Activated CD4-positive, alpha-beta T cell treated with anti-CD3 and anti-CD28 coated beads for 36 hours (primary cell): ENCODE data around the gene GALNT13. TPM values are rescaled to one million over a fixed set of nuclear protein-coding genes. Genes with fewer than 3 reads are reported as not detected.

Source experiments
- ATAC-seq: fragments of 200-7000 bp; cut with Tn5 transposase; one replicate; pipeline ENCODE4 v1.10.0; 2021; ENCODE audit warnings: mild to moderate bottlenecking, moderate library complexity
- CTCF ChIA-PET: fragments of 350-600 bp; sonication (Branson Sonifier 250); formaldehyde crosslinking; loops from one replicate; lab custom pipeline; 2021; ENCODE audit warnings: antibody characterized with exemption; lab: Charles Lee
- POLR2A ChIA-PET: fragments of 350-600 bp; sonication (Branson Sonifier 250); formaldehyde crosslinking; loops from one replicate; lab custom pipeline; 2021; ENCODE audit warnings: antibody characterized with exemption, inconsistent platforms; lab: Charles Lee
- DNase-seq: peaks from one replicate; pipeline ENCODE4 v3.0.0-alpha.2; 2020
- H3K27ac Mint-ChIP-seq: one replicate; pipeline ENCODE4 v1.8.0; 2021; ENCODE audit warnings: mixed read lengths
- H3K27me3 Mint-ChIP-seq: one replicate; pipeline ENCODE4 v1.8.0; 2021; ENCODE audit warnings: mixed read lengths
- H3K36me3 Mint-ChIP-seq: one replicate; pipeline ENCODE4 v1.8.0; 2021; ENCODE audit warnings: low read depth, mixed read lengths
- H3K4me1 Mint-ChIP-seq: one replicate; pipeline ENCODE4 v1.8.0; 2021; ENCODE audit warnings: mixed read lengths
- H3K4me3 Mint-ChIP-seq: one replicate; pipeline ENCODE4 v1.8.0; 2021; ENCODE audit warnings: mild to moderate bottlenecking, moderate library complexity, mixed read lengths
- H3K9me3 Mint-ChIP-seq: one replicate; pipeline ENCODE4 v1.8.0; 2021; ENCODE audit warnings: low read depth, mixed read lengths
- intact Hi-C, 2 experiments: fragments of 100-400 bp; cut with DNase I in 1 of 2; cut with micrococcal nuclease in 1 of 2; formaldehyde crosslinking; loops; one replicate each; pipeline versions ENCODE4 v1.14.2 to v1.15.1; 2022 to 2024; cut with DNase I, micrococcal nuclease
- total RNA-seq, 2 experiments: library from RNA; stranded (reverse); gene quantifications; one replicate each; pipeline ENCODE4 v1.2.3, GENCODE V29; 2021

The GALNT13 gene
- total RNA-seq, 2 experiments from 2014 or later, result not detected

DNA sequence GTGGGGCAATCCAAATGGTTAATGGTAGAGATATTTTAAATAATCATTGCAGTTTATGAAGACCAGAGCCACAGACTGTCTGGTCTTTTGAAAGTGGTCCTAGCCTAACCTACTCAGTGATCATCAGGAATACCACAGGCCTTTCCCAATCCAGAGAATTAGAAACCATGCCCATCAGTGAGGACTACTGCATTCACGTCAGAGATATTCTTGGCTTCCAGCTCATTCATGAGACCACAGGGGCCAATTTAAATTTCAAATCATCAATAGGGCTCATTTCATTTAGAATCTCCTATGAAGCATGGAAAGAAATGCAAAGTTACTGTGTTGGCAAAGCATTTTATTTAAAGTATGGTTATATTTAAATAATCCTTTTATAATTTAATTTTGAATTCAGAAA lies 464.5 kb downstream of the GALNT13 start:
- POLR2A ChIA-PET, result no interaction called here
- ATAC-seq, result no peak
- no peaks in the 10 kb centered on the region for H3K27me3 Mint-ChIP-seq
- CTCF ChIA-PET, result no interaction called here
- peaks cover 3% of the 10 kb centered on the region for H3K9me3 Mint-ChIP-seq
- intact Hi-C loops, result no loop called here
- no peak for DNase-seq
- H3K4me1 Mint-ChIP-seq, result no peaks in the 10 kb centered on the region
- no peak overlapping the region for H3K4me3 Mint-ChIP-seq
- no peaks in the 10 kb centered on the region for H3K36me3 Mint-ChIP-seq
- H3K27ac Mint-ChIP-seq, result no peak overlapping the region

DNA sequence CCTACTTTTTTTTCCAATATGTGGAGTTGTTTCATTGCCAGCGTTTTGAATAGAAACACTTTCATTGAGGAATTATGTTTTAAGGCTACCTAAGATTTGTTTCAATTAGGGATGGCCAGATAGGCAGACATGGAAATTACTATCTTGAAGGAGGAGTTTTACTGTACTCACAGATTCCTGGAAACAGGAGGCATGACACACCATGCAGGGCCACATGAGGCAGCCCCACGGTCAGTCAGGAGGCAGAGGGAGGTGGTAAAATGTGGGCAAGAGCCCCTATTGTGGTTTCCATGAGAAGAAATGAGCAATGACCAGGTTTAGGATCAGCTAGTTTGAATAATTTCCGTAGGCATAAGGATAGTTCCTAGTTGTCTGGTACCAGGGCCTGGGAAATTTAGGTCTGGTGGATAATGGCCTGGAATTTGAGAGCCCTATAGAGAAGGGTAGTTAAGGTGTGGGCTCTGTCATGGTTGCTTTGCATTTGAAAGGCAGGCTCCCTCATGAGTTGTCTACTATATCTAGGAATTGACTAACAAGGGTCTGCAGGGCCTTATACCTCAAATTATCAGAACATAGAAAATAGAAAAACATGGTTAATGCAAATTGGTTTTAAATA lies 466.7 kb downstream of the GALNT13 start:
- Mint-ChIP-seq H3K9me3 (peaks cover 3% of the 10 kb centered on the region), H3K36me3 (no peaks in the 10 kb centered on the region), H3K4me3 (no peak overlapping the region), H3K27me3 (no peaks in the 10 kb centered on the region), H3K4me1 (no peaks in the 10 kb centered on the region), H3K27ac (no peak overlapping the region)
- no peak for DNase-seq
- intact Hi-C loops, result no loop called here
- ChIA-PET CTCF (no interaction called here), POLR2A (no interaction called here)
- ATAC-seq, result no peak

DNA sequence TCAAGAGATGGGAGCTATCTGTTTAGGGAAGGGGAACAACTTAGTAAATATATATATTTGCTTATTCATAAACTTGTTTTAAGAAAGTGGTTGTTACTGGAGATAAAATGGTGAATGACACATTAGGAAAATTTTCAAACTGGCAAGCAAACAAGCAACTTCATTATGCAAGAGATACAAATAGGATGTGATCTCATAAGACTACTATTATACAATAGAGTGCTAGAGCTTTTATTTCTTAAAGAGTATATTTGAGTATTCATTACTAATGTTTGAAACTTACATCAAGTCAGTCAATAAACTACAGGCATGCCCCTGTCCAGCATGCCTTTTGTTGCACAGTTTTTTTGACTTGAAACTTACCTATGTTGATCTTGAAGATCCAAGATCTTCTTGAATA lies 471.6 kb downstream of the GALNT13 start:
- no peaks in the 10 kb centered on the region for H3K4me1 Mint-ChIP-seq
- H3K4me3 Mint-ChIP-seq, result no peak overlapping the region
- ChIA-PET CTCF (interaction anchor here (1.4 kb wide), 1 partner anchor 13 kb away, joined by 5 read pairs; no protein-coding TSS in a partner anchor), POLR2A (no interaction called here)
- DNase-seq (no peak), ATAC-seq (no peak)
- H3K36me3 Mint-ChIP-seq, result no peaks in the 10 kb centered on the region
- H3K27ac Mint-ChIP-seq, result no peak overlapping the region
- intact Hi-C loops, result no loop called here
- H3K27me3 Mint-ChIP-seq, result no peaks in the 10 kb centered on the region
- H3K9me3 Mint-ChIP-seq, result no peaks in the 10 kb centered on the region

DNA sequence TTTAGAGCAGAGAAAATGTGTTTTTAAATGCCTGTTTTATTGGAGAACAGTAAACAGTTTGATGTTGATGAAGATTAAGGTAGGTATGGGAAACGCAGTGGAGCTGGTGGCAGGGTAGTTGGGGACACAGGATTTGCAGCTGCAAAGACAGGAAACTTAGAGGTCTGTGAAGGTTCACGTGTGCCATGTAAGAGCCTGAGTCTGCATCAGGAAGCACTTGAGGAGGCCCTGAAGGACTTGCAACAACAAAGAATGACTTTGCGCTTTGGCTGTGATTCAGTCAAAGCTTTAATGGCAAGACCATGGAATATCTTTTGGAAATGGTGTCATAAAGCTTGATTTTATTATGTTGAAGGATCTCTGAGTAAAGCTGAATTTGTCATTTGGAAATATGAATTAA lies 479.2 kb downstream of the GALNT13 start:
- POLR2A ChIA-PET, result no interaction called here
- ATAC-seq, result no peak
- no peak overlapping the region for H3K4me3 Mint-ChIP-seq
- CTCF ChIA-PET, result no interaction called here
- H3K36me3 Mint-ChIP-seq, result no peaks in the 10 kb centered on the region
- H3K4me1 Mint-ChIP-seq, result no peaks in the 10 kb centered on the region
- no peak overlapping the region for H3K27ac Mint-ChIP-seq
- DNase-seq, result no peak
- H3K27me3 Mint-ChIP-seq, result no peaks in the 10 kb centered on the region
- peaks cover 2% of the 10 kb centered on the region for H3K9me3 Mint-ChIP-seq
- intact Hi-C loops, result no loop called here

- Mint-ChIP-seq H3K4me1 (no peaks in the 10 kb centered on the region), H3K4me3 (no peak overlapping the region), H3K36me3 (no peaks in the 10 kb centered on the region), H3K9me3 (no peaks in the 10 kb centered on the region), H3K27ac (no peak overlapping the region), H3K27me3 (no peaks in the 10 kb centered on the region)
- CTCF ChIA-PET, result interaction anchor here (0.8 kb wide), 1 partner anchor 13 kb away, joined by 3 read pairs; no protein-coding TSS in a partner anchor
- POLR2A ChIA-PET, result no interaction called here
- DNase-seq (no peak), ATAC-seq (no peak)
- intact Hi-C loops, result no loop called here
Observed at GRCh38 chr2:154361276-154361675, 489.6 kb downstream of the GALNT13 start.

GRCh38 chr2:154368153-154368552 lies 496.4 kb downstream of the GALNT13 start:
- H3K9me3 Mint-ChIP-seq, result no peaks in the 10 kb centered on the region
- intact Hi-C loops, result no loop called here

DNA sequence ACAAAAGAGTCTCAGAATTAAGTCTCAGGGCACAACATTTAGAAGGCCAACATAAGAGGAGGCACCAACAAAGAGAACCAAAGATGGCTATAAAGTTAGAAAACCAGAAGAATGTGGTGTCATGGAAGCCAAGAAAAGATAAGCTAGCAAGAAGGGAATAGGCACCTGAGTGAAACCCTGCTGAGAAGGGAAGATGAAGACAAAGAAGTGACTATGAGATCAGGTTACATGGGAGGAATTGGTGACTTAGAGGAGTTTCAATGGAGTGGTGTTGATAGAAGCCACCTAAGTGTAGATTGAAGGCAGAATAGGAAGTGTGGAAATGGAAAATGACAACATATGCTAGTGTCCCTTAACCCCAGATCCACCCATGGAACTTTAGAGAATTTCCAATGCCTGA lies 499.2 kb downstream of the GALNT13 start:
- Mint-ChIP-seq H3K4me3 (no peak overlapping the region), H3K27ac (no peak overlapping the region), H3K4me1 (no peaks in the 10 kb centered on the region), H3K27me3 (peaks cover 4% of the 10 kb centered on the region), H3K36me3 (no peaks in the 10 kb centered on the region), H3K9me3 (no peaks in the 10 kb centered on the region)
- no peak for ATAC-seq
- CTCF ChIA-PET, result interaction anchor here (1.2 kb wide), 1 partner anchor 13 kb away, joined by 3 read pairs; no protein-coding TSS in a partner anchor
- POLR2A ChIA-PET, result no interaction called here
- DNase-seq, result no peak
- intact Hi-C loops, result no loop called here

More at GRCh38 chr2:154368153-154368552, 496.4 kb downstream of the GALNT13 start:
- Mint-ChIP-seq H3K4me3 (no peak overlapping the region), H3K36me3 (no peaks in the 10 kb centered on the region), H3K4me1 (no peaks in the 10 kb centered on the region), H3K27ac (no peak overlapping the region), H3K27me3 (no peaks in the 10 kb centered on the region)
- no peak for DNase-seq
- CTCF ChIA-PET, result no interaction called here
- no peak for ATAC-seq
- POLR2A ChIA-PET, result no interaction called here

DNA sequence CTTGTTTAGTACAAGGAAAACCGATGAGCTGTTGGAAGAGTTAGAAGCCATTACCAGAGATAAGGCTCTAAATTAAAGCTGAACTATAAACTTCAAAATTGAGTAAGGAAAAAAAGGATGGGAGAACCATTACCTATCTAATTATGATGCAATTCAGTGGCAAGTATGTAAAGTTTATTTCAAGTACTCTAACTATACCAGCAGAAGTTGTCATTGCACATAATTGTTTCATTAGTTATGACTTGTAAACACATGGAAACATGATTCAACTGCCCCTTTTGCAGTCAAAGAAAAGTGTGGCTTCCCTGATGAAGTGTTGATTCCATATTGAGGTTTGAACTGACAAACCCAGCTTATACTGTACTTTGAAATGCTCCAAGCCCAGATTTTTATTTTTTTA lies 502.7 kb downstream of the GALNT13 start:
- DNase-seq (no peak), ATAC-seq (no peak)
- Mint-ChIP-seq H3K4me1 (no peaks in the 10 kb centered on the region), H3K9me3 (no peaks in the 10 kb centered on the region), H3K36me3 (no peaks in the 10 kb centered on the region), H3K27me3 (peaks cover 4% of the 10 kb centered on the region), H3K4me3 (no peak overlapping the region), H3K27ac (no peak overlapping the region)
- intact Hi-C loops, result no loop called here
- ChIA-PET POLR2A (no interaction called here), CTCF (interaction anchor here (1.5 kb wide), 1 partner anchor 13 kb away, joined by 3 read pairs; no protein-coding TSS in a partner anchor)

- no peak overlapping the region for H3K27ac Mint-ChIP-seq
- intact Hi-C loops, result no loop called here
- CTCF ChIA-PET, result no interaction called here
- no peaks in the 10 kb centered on the region for H3K9me3 Mint-ChIP-seq
- POLR2A ChIA-PET, result no interaction called here
- H3K27me3 Mint-ChIP-seq, result peaks cover 4% of the 10 kb centered on the region
- DNase-seq (no peak), ATAC-seq (no peak)
- no peaks in the 10 kb centered on the region for H3K4me1 Mint-ChIP-seq
- H3K36me3 Mint-ChIP-seq, result no peaks in the 10 kb centered on the region
- no peak overlapping the region for H3K4me3 Mint-ChIP-seq
Observed at GRCh38 chr2:154375579-154375931, 503.8 kb downstream of the GALNT13 start.

GRCh38 chr2:154381931-154382794 lies 510.4 kb downstream of the GALNT13 start:
- Mint-ChIP-seq H3K9me3 (no peaks in the 10 kb centered on the region), H3K4me3 (no peak overlapping the region), H3K4me1 (no peaks in the 10 kb centered on the region), H3K27ac (no peak overlapping the region), H3K27me3 (no peaks in the 10 kb centered on the region), H3K36me3 (no peaks in the 10 kb centered on the region)
- ATAC-seq (no peak), DNase-seq (no peak)
- POLR2A ChIA-PET, result no interaction called here
- CTCF ChIA-PET, result no interaction called here
- intact Hi-C loops, result no loop called here

- no peak for ATAC-seq
- intact Hi-C loops, result no loop called here
Observed at GRCh38 chr2:154386186-154386585, 514.5 kb downstream of the GALNT13 start.

GRCh38 chr2:154391051-154391450 lies 519.3 kb downstream of the GALNT13 start:
- H3K9me3 Mint-ChIP-seq, result peaks cover 8% of the 10 kb centered on the region
- no peak overlapping the region for H3K27ac Mint-ChIP-seq
- H3K4me3 Mint-ChIP-seq, result no peak overlapping the region
- intact Hi-C loops, result no loop called here
- no peak for DNase-seq
- H3K27me3 Mint-ChIP-seq, result peaks cover 2% of the 10 kb centered on the region
- no peak for ATAC-seq
- H3K36me3 Mint-ChIP-seq, result no peaks in the 10 kb centered on the region
- CTCF ChIA-PET, result interaction anchor here (0.7 kb wide), 1 partner anchor 20 kb away, joined by 3 read pairs; no protein-coding TSS in a partner anchor
- POLR2A ChIA-PET, result no interaction called here
- H3K4me1 Mint-ChIP-seq, result no peaks in the 10 kb centered on the region

More at GRCh38 chr2:154386186-154386585, 514.5 kb downstream of the GALNT13 start:
- CTCF ChIA-PET, result interaction anchor here (1.6 kb wide), 1 partner anchor 8 kb away, joined by 5 read pairs; no protein-coding TSS in a partner anchor
- no peak for DNase-seq
- Mint-ChIP-seq H3K9me3 (peaks cover 2% of the 10 kb centered on the region), H3K27ac (no peak overlapping the region), H3K36me3 (no peaks in the 10 kb centered on the region), H3K4me3 (no peak overlapping the region), H3K27me3 (no peaks in the 10 kb centered on the region), H3K4me1 (no peaks in the 10 kb centered on the region)
- POLR2A ChIA-PET, result no interaction called here
